RWPE2 (cell line): Measurements from ENCODE around the gene ITPR1.

Experiments
- ATAC-seq: fragments of 200-7000 bp; cut with Tn5 transposase; 3 replicates; pipeline ENCODE4 v1.9.1; 2021; ENCODE audit warnings: low read depth
- DNase-seq: peaks from one replicate; pipeline ENCODE4 v3.0.0-alpha.2; 2020; ENCODE audit warnings: low spot score
- H3K27ac ChIP-seq: fragments of 450-650 bp; 2 replicates; pipeline ENCODE4 v1.5.1; 2017; ENCODE audit warnings: mild to moderate bottlenecking; ENCODE audit not compliant: poor library complexity, severe bottlenecking
- H3K27me3 ChIP-seq: fragments of 250-450 bp; sonication (Bioruptor Pico); 2 replicates; pipeline ENCODE4 v1.5.1; 2021; ENCODE audit warnings: mild to moderate bottlenecking, moderate library complexity; ENCODE audit not compliant: insufficient read depth, poor library complexity, severe bottlenecking
- H3K36me3 ChIP-seq: fragments of 250-450 bp; sonication (Bioruptor Pico); 2 replicates; pipeline ENCODE4 v1.5.1; 2020; ENCODE audit warnings: low read depth, mild to moderate bottlenecking, moderate library complexity
- H3K4me1 ChIP-seq: fragments of 250-450 bp; sonication (Bioruptor Pico); 2 replicates; pipeline ENCODE4 v1.5.1; 2021; ENCODE audit warnings: mild to moderate bottlenecking, moderate library complexity; ENCODE audit not compliant: insufficient read depth, poor library complexity, severe bottlenecking
- H3K4me3 ChIP-seq: fragments of 250-450 bp; sonication (Bioruptor Pico); 2 replicates; pipeline ENCODE4 v1.5.1; 2021; ENCODE audit warnings: mild to moderate bottlenecking, moderate library complexity; ENCODE audit not compliant: severe bottlenecking
- H3K9me3 ChIP-seq: fragments of 250-450 bp; sonication (Bioruptor Pico); 2 replicates; pipeline ENCODE4 v1.5.1; 2021; ENCODE audit warnings: mild to moderate bottlenecking, moderate library complexity; ENCODE audit not compliant: severe bottlenecking
- CTCF ChIP-seq: fragments of 450-650 bp; IDR thresholded peaks from one replicate; pipeline ENCODE4 v1.5.1; 2017; ENCODE audit warnings: mild to moderate bottlenecking, moderate library complexity; ENCODE audit not compliant: poor library complexity, severe bottlenecking

Gene ITPR1

DNA sequence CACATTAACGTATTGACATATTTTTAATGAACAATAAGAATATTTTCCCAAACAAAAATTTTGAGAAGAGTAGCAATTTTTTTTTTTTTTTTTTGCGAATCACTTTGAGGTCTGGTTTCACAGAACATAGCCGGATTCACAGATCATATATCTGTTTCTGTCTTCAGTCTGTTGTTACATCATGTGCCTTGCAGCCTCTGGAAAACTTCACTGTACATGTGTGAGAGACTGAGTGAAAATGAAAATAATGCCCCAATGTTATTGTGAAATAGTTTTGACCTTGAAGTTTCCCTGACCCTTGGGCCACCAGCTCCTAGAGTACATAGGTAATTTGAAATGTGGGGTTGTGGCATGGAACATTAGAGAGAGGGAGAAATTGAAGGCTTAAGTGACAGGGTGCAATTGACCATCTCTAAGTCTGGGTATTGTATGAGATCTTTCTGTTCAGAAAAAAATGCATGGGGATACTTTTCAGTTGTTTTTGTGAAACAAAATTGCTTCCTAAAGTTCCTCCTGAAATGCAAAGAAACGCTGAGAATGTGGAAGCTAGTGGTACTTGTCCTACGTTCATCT lies 14.0 kb downstream of the ITPR1 start:
- DNase-seq, result no peak
- no peaks in the 10 kb centered on the region for H3K27me3 ChIP-seq
- no peaks in the 10 kb centered on the region for H3K9me3 ChIP-seq
- no peaks in the 10 kb centered on the region for H3K36me3 ChIP-seq
- no peak for ATAC-seq
- no peak for TF ChIP-seq CTCF
- H3K4me3 ChIP-seq, result no peak overlapping the region
- peaks cover 9% of the 10 kb centered on the region for H3K4me1 ChIP-seq
- no peak overlapping the region for H3K27ac ChIP-seq

DNA sequence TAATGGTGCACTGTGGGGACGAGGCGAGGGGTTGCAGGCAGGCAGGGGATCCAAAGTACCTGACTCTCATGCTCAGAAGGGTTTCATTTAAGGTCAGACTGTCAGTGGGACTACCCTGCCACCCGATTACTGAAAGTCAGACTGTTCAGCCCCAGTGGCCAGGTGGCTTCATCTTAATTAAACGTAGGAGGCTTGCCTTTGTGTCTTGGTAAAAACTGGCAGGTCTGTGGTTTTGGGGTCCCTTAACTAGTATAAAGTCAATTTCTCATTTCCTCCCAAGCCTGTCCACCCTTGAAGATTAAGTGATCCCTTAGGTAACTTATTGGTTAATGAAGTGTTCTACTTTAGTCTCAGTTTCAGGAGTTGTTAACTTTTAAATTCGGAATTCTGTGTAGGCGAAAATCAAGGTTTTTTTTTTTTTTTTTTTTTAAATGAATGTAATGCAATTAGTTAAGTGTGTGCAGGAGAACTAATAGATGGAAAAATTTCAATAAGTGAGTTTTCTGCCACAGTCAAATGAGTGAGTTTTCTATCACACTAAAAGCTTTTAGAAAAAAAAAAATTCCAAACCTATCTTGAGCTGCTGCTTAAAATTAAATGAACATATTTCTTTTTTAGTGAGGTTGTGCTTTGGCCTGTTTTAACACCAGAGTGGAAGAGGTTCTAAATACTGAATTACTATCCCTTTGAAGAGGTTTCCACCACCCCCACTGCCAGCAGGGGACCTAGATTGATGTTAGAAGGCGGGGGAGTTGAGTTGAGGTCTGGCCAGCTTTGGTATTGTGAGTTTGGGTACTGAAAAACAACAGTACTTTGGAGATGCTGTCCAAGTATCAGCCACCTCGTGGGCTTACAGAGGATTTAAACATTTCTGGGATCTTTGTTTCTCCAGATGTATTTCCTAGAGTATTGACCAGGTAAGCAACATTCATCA lies 15.2 kb downstream of the ITPR1 start:
- no peak for TF ChIP-seq CTCF
- ATAC-seq (no peak), DNase-seq (no peak)
- H3K4me3 ChIP-seq, result no peak overlapping the region
- peaks cover 9% of the 10 kb centered on the region for H3K4me1 ChIP-seq
- no peaks in the 10 kb centered on the region for H3K9me3 ChIP-seq
- no peaks in the 10 kb centered on the region for H3K36me3 ChIP-seq
- H3K27me3 ChIP-seq, result no peaks in the 10 kb centered on the region
- no peak overlapping the region for H3K27ac ChIP-seq

DNA sequence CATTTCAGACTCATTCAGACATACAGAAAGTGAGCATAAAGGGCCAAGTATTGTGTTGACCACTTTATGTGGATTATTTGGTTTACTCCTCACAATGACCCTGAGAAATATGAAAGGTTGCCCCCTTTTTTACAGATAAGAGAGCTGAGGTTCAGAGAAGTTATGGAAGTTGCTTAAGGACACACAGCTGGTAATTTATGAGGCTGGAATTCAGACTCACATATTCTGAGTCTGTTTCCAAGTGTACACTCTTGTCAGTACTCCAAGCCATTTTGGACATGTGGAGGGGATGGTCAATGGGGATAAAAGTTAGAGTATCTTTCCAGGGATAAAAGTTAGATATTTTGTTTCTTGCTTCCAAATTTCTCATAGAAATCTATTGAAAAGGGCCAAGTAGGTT lies 15.9 kb downstream of the ITPR1 start:
- no peak for DNase-seq
- Histone ChIP-seq H3K9me3 (no peaks in the 10 kb centered on the region), H3K27me3 (no peaks in the 10 kb centered on the region), H3K4me1 (peaks cover 9% of the 10 kb centered on the region), H3K4me3 (no peak overlapping the region), H3K27ac (no peak overlapping the region), H3K36me3 (no peaks in the 10 kb centered on the region)
- no peak for ATAC-seq
- no peak for TF ChIP-seq CTCF

DNA sequence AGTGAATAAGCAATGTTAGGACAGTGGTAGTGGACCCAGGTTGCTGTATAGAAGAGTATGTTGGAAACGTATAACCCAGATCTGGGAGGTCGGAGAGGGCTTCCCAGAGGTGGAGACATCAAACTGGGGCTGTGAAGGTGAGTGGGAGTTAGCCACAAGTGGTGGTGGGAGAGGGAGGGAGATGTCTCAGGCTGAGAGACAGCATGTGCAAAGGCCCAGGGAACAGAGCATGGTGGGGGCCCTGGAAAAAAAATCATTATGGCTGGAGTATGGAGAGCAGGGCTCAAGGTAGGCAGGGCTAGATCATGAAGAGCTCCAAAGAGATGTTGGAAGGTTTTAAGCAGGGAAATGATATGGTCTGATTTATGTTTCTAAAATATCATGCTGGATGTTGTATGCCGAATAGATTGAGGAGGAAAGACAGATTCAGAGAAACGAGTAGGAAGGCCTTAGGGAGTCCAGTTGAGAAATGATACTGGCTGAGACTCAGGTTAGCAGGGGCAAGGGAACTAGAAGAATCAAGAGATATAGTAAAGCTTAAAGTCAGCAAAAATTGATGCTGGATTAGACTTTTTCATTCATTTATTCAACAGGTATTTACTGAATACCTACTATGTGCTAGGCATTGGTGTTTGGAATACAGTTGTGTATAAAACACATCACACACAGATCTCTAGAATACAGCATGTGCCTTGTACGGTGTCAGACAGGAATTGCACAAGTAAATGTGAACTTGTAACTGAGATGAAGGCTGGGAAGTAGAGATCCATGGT lies 17.0 kb downstream of the ITPR1 start:
- Histone ChIP-seq H3K4me3 (no peak overlapping the region), H3K36me3 (no peaks in the 10 kb centered on the region), H3K27ac (no peak overlapping the region), H3K9me3 (no peaks in the 10 kb centered on the region), H3K4me1 (peaks cover under 1% of the 10 kb centered on the region), H3K27me3 (no peaks in the 10 kb centered on the region)
- no peak for DNase-seq
- TF ChIP-seq CTCF, result no peak
- ATAC-seq, result no peak
